ENCODE measurements around the gene CCDC6.

GRCh38 chr10:59819683-59820082, 86.7 kb downstream of the CCDC6 start:
- TF ChIP-seq POLR2A (IDR thresholded peaks at IDR 0.05): no peak
- TF ChIP-seq, protein P1, sequence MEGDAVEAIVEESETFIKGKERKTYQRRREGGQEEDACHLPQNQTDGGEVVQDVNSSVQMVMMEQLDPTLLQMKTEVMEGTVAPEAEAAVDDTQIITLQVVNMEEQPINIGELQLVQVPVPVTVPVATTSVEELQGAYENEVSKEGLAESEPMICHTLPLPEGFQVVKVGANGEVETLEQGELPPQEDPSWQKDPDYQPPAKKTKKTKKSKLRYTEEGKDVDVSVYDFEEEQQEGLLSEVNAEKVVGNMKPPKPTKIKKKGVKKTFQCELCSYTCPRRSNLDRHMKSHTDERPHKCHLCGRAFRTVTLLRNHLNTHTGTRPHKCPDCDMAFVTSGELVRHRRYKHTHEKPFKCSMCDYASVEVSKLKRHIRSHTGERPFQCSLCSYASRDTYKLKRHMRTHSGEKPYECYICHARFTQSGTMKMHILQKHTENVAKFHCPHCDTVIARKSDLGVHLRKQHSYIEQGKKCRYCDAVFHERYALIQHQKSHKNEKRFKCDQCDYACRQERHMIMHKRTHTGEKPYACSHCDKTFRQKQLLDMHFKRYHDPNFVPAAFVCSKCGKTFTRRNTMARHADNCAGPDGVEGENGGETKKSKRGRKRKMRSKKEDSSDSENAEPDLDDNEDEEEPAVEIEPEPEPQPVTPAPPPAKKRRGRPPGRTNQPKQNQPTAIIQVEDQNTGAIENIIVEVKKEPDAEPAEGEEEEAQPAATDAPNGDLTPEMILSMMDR (IDR thresholded peaks at IDR 0.05): no peak

Measured in lower leg skin (tissue), 3 donors.